GM13976 (cell line): ENCODE data around the gene TPRN.

ENCODE experiments used
- DNase-seq: peaks from one replicate; pipeline ENCODE4 v3.0.0; 2012; ENCODE audit warnings: low spot score
- CTCF ChIP-seq: IDR thresholded peaks from 2 replicates; pipeline ENCODE4 v1.5.1; 2012; ENCODE audit warnings: borderline replicate concordance, mild to moderate bottlenecking; ENCODE audit not compliant: insufficient read depth; ENCODE audit errors: extremely low read depth, missing control alignments, control extremely low read depth
- in situ Hi-C: fragments of 300-500 bp; cut with MboI; formaldehyde crosslinking; loops from one replicate; pipeline ENCODE4 v1.12.0; 2022; ENCODE audit warnings: low sequenced_read_pairs, mixed read lengths, inconsistent platforms; ENCODE audit not compliant: unreplicated experiment

Gene TPRN

GRCh38 chr9:137179761-137180160 lies 20.8 kb downstream of the TPRN start:
- no peak for TF ChIP-seq CTCF
- in situ Hi-C loops, result no loop called here
- DNase-seq, result no peak

- no peak for DNase-seq
- in situ Hi-C loops, result no loop called here
- TF ChIP-seq CTCF, result no peak
These were observed 21.5 kb downstream of the TPRN start for GRCh38 chr9:137178939-137179630.

- DNase-seq, result no peak
- TF ChIP-seq CTCF, result no peak
- in situ Hi-C loops, result no loop called here
These were observed 22.2 kb downstream of the TPRN start for GRCh38 chr9:137178201-137178938.

GRCh38 chr9:137176302-137177182 lies 24.0 kb downstream of the TPRN start:
- in situ Hi-C loops, result no loop called here
- peak; percentile 76 for DNase-seq
- TF ChIP-seq CTCF, result peak; percentile 48

- in situ Hi-C loops, result no loop called here
- DNase-seq, result peak; percentile 69
- TF ChIP-seq CTCF, result peak; percentile 54
These were observed 25.1 kb downstream of the TPRN start for GRCh38 chr9:137175345-137175961.

- no peak for DNase-seq
- in situ Hi-C loops, result no loop called here
- TF ChIP-seq CTCF, result no peak
These were observed 25.7 kb downstream of the TPRN start for GRCh38 chr9:137174722-137175293.
